Measurements from ENCODE around the gene HIVEP3.

HIVEP3 gene

DNA sequence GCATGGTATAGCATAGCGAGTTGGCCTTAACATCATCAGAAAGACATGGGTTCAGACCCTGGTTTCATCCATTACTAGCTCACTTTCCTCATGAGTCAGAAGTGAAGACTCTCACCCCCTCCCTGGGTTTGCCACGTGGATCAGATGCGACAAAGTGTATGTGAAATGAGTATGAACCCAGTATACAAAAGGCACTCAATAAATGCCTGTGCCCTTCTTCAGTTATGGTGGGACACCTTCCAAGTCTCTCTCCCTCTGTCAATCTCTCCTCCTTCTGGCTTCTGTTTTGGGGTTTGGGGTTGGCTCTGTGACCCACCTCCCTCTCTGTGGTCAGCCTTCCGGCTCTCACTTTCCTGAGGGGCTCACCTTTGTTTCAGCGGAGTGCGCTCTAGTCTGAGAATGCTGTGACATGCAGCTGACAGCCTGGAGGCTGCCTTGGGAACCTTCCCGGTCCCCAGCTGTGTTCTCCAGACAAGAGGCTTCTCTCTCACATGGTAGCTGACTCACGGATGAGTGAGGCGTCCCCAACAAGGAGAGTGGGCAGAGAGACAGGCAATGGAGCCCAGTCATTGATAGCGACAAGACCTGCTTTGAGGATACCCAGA, 279.3 kb downstream of the HIVEP3 start:
- TF ChIP-seq CTCF (IDR thresholded peaks at IDR 0.05; ENCODE audit: low read depth, low read length): no peak
- TF ChIP-seq MYC (IDR thresholded peaks at IDR 0.05; ENCODE audit: low read depth, low read length): no peak
- no peak for DNase-seq (ENCODE audit: low read depth)
- H3K4me3 ChIP-seq (ENCODE audit: low read depth, low read length): no peak overlapping the region

DNA sequence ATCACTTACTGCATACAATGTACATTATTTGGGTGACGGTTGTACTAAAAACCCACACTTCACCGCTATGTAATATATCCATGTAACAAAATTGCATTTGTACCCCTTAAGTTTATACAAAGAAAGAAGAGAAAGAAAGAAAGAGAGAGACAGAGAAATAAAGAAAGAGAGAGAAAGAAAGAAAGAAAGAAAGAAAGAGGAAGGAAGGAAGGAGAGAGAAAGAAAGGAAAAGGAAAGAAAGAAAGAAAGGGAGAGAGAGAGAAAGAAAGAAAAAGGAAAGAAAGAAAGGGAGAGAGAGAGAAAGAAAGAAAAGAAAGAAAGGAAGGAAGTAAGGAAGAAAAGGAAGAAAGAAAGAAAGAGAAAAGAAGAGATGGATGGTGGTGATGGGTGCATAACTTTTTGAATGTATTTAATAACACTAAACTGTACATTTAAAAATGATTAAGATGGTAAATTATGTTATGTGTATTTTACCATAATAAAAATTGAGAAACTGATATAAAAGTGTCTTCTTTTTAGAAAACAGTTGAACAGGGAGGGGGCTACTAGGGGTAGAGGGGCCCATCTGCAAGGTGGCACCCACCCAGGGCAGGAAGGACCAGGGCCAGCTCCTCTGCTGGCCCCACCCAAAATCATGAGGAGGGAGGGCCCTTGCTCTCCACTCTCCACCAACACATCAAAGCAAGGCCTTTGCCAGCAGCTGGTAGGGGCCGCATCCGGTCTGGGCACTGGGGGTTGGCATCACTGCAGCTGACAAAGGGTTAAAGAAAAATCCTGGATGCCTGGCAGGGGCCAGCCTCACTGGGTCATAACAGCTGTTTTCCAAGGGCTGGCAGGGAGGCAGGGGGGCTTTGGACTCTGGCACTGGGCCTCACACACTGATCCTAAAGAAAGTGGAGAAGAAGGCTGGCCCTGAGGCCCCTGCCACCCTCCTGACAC, 280.4 kb downstream of the HIVEP3 start:
- no peak for DNase-seq (ENCODE audit: low read depth)
- no peak for TF ChIP-seq MYC (IDR thresholded peaks at IDR 0.05; ENCODE audit: low read depth, low read length)
- no peak for TF ChIP-seq CTCF (IDR thresholded peaks at IDR 0.05; ENCODE audit: low read depth, low read length)
- TF ChIP-seq, protein P1, sequence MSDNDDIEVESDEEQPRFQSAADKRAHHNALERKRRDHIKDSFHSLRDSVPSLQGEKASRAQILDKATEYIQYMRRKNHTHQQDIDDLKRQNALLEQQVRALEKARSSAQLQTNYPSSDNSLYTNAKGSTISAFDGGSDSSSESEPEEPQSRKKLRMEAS (IDR thresholded peaks at IDR 0.05; ENCODE audit: low read depth, low read length): no peak
- no peak for TF ChIP-seq POLR2A (IDR thresholded peaks at IDR 0.05; ENCODE audit: extremely low read depth, insufficient read length)
- H3K4me3 ChIP-seq (ENCODE audit: low read depth, low read length): no peak overlapping the region

GRCh38 chr1:41637367-41637766, 281.4 kb downstream of the HIVEP3 start:
- TF ChIP-seq MYC (IDR thresholded peaks at IDR 0.05; ENCODE audit: low read depth, low read length) (no peak), CTCF (IDR thresholded peaks at IDR 0.05; ENCODE audit: low read depth, low read length) (no peak), POLR2A (IDR thresholded peaks at IDR 0.05; ENCODE audit: extremely low read depth, insufficient read length) (no peak)
- TF ChIP-seq, protein P1 (IDR thresholded peaks at IDR 0.05; ENCODE audit: low read depth, low read length): no peak
- DNase-seq (ENCODE audit: low read depth): no peak
- H3K4me3 ChIP-seq (ENCODE audit: low read depth, low read length): no peak overlapping the region

- no peak overlapping the region for H3K4me3 ChIP-seq (ENCODE audit: low read depth, low read length)
- no peak for DNase-seq (ENCODE audit: low read depth)
- TF ChIP-seq CTCF (IDR thresholded peaks at IDR 0.05; ENCODE audit: low read depth, low read length) (no peak), MYC (IDR thresholded peaks at IDR 0.05; ENCODE audit: low read depth, low read length) (no peak)
- TF ChIP-seq, protein P1 (IDR thresholded peaks at IDR 0.05; ENCODE audit: low read depth, low read length): no peak
Measured at GRCh38 chr1:41633764-41634163, 285.0 kb downstream of the HIVEP3 start.

GRCh38 chr1:41632781-41633575, 285.7 kb downstream of the HIVEP3 start:
- DNase-seq (ENCODE audit: low read depth): no peak
- no peak overlapping the region for H3K4me3 ChIP-seq (ENCODE audit: low read depth, low read length)
- TF ChIP-seq, protein P1 (IDR thresholded peaks at IDR 0.05; ENCODE audit: low read depth, low read length): no peak

DNA sequence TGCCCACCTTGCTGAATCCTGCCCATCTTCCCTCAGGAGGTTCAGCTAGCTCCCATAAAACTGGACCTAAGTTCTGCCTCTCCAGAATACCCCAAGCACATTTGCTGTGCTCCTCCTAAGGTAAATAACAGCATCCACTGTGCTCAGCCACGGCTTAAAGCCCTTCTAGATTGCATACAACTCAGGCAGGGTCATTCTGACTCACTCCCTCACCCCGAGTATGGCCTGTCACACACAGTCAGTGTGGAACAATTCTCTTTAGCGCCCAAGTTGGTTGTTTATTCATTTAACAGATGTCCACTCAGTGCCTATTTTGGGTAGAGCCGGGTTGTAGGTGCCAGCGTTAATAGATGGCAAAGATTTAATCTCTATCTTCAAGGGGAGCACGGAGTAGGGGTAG, 286.8 kb downstream of the HIVEP3 start:
- DNase-seq (ENCODE audit: low read depth): no peak
- no peak overlapping the region for H3K4me3 ChIP-seq (ENCODE audit: low read depth, low read length)
- TF ChIP-seq POLR2A (IDR thresholded peaks at IDR 0.05; ENCODE audit: extremely low read depth, insufficient read length) (no peak), MYC (IDR thresholded peaks at IDR 0.05; ENCODE audit: low read depth, low read length) (no peak), CTCF (IDR thresholded peaks at IDR 0.05; ENCODE audit: low read depth, low read length) (no peak)
- TF ChIP-seq, protein P1 (IDR thresholded peaks at IDR 0.05; ENCODE audit: low read depth, low read length): no peak
